ENCODE measurements around the gene FEM1C. TPM values are rescaled to one million over a fixed set of nuclear protein-coding genes. Genes with fewer than 3 reads are reported as not detected.
"Not testable (repeated sequence)": the region's sequence is repeated elsewhere in the genome, so short reads cannot be mapped to it uniquely, and the experiment has no call there.

The FEM1C gene
- total and polyA plus RNA-seq, 10 of the 15 experiments (the other 5 are each of a cell fraction or from before 2014, with no cell fraction given), result 1.9 to 15.6 (median 8.0) TPM

- TF ChIP-seq SPI1 (IDR thresholded peaks at IDR 0.05; ENCODE audit: borderline replicate concordance, insufficient read depth, low read depth, low read length) (peak; percentile 12; the same call in 1 of the 2 replicates), IRF3 (IDR thresholded peaks at IDR 0.05) (no peak)
- Histone ChIP-seq H3K9ac (ENCODE audit: control insufficient read depth, insufficient read depth, low read length) (no peak overlapping the region), H3K79me2 (ENCODE audit: control insufficient read depth, insufficient read depth, low read length) (no peaks in the 10 kb centered on the region), H3K9me3 (replicated peaks; ENCODE audit: control insufficient read depth, insufficient read depth, low read length) (no peaks in the 10 kb centered on the region), H3K4me3 (no peak overlapping the region), H3K27ac (ENCODE audit: control insufficient read depth, insufficient read depth) (no peak overlapping the region), H2AFZ (ENCODE audit: control insufficient read depth, low read depth, low read length) (no peak overlapping the region), H3K36me3 (ENCODE audit: control insufficient read depth in 2 of 2, insufficient read depth in 2 of 2, low read length in 1 of 2) (no peaks in the 10 kb centered on the region), H3K4me1 (ENCODE audit: control insufficient read depth, insufficient read depth, low read length) (peaks cover 9% of the 10 kb centered on the region), H3K4me2 (ENCODE audit: control insufficient read depth, insufficient read depth) (no peak overlapping the region), H4K20me1 (ENCODE audit: control insufficient read depth, insufficient read depth) (no peaks in the 10 kb centered on the region), H3K27me3 (replicated peaks in 1 of 2; ENCODE audit: control insufficient read depth in 2 of 2, insufficient read depth in 2 of 2, low read length in 1 of 2) (no peaks in the 10 kb centered on the region)
- ChIA-PET CTCF (interaction anchor here (0.7 to 2.6 kb wide), 2 partner anchors 13 to 60 kb away, joined by 4 to 10 read pairs; no protein-coding TSS in a partner anchor), RAD21 (ENCODE audit: unreplicated experiment) (interaction anchor here (1.0 to 1.8 kb wide), 5 partner anchors 14 to 106 kb away, joined by 3 to 5 read pairs (median 3); partner anchors contain the start of gene FEM1C), SMC1A (ENCODE audit: uncharacterized antibody, unreplicated experiment) (interaction anchor here (1.1 to 3.3 kb wide), 6 partner anchors 10 to 101 kb away, joined by 4 to 11 read pairs (median 5); no protein-coding TSS in a partner anchor), POLR2A (interaction anchor here (0.6 kb wide), 1 partner anchor 121 kb away, joined by 3 read pairs; the partner anchor contains the start of gene TICAM2)
- DNase-seq (ENCODE audit: low read depth, low spot score) (no peak), ATAC-seq (peak; percentile 48), FAIRE-seq (no peak)
- in situ Hi-C loops (cut with MboI), result no loop called here
- no TSS peak for BruUV-seq (replicated peaks)
- intact Hi-C loops (cut with micrococcal nuclease; ENCODE audit: unreplicated experiment), result no loop called here
Observed at GRCh38 chr5:115480900-115481299, 63.7 kb downstream of the FEM1C start.

GRCh38 chr5:115480271-115480670 lies 64.3 kb downstream of the FEM1C start:
- 26% methylated on average over 4 of the region's 4 CpGs for WGBS (ENCODE audit: insufficient coverage, insufficient replicate concordance, low lambda C conversion rate, missing lambda C conversion rate)
- no peak overlapping the region for H3K27ac ChIP-seq (ENCODE audit: control insufficient read depth, insufficient read depth)
- no peak for DNase-seq (ENCODE audit: low read depth, low spot score)
- no peaks in the 10 kb centered on the region for H3K9me3 ChIP-seq (replicated peaks; ENCODE audit: control insufficient read depth, insufficient read depth, low read length)
- H3K9ac ChIP-seq (ENCODE audit: control insufficient read depth, insufficient read depth, low read length), result no peak overlapping the region
- POLR2A ChIA-PET, result interaction anchor here (0.6 kb wide), 1 partner anchor 122 kb away, joined by 3 read pairs; the partner anchor contains the start of gene TICAM2
- SMC1A ChIA-PET (ENCODE audit: uncharacterized antibody, unreplicated experiment), result interaction anchor here (0.6 to 3.3 kb wide), 7 partner anchors 9 to 169 kb away, joined by 3 to 11 read pairs (median 5); no protein-coding TSS in a partner anchor
- CTCF ChIA-PET, result interaction anchor here (0.7 to 2.6 kb wide), 2 partner anchors 12 to 61 kb away, joined by 4 to 10 read pairs; no protein-coding TSS in a partner anchor
- H3K79me2 ChIP-seq (ENCODE audit: control insufficient read depth, insufficient read depth, low read length), result no peaks in the 10 kb centered on the region
- no peak overlapping the region for H2AFZ ChIP-seq (ENCODE audit: control insufficient read depth, low read depth, low read length)
- in situ Hi-C loops (cut with MboI) (no loop called here), intact Hi-C loops (cut with micrococcal nuclease; ENCODE audit: unreplicated experiment) (no loop called here)
- TF ChIP-seq SPI1 (IDR thresholded peaks at IDR 0.05; ENCODE audit: borderline replicate concordance, insufficient read depth, low read depth, low read length) (0 out of 2 replicates have a peak, but pooled peaks have one; percentile 34), NR2C1 (IDR thresholded peaks at IDR 0.05) (no peak), PAX5 (IDR thresholded peaks at IDR 0.05; ENCODE audit: borderline replicate concordance, low read depth, low read length) (peak; percentile 79; the same call in 1 of the 2 replicates)
- no peaks in the 10 kb centered on the region for H4K20me1 ChIP-seq (ENCODE audit: control insufficient read depth, insufficient read depth)
- RAD21 ChIA-PET (ENCODE audit: unreplicated experiment), result interaction anchor here (0.7 to 1.8 kb wide), 8 partner anchors 14 to 149 kb away, joined by 3 to 5 read pairs (median 3); partner anchors contain the start of gene FEM1C
- peaks cover 9% of the 10 kb centered on the region for H3K4me1 ChIP-seq (ENCODE audit: control insufficient read depth, insufficient read depth, low read length)
- H3K4me3 ChIP-seq, result no peak overlapping the region
- peak; percentile 75 for ATAC-seq
- no TSS peak for BruUV-seq (replicated peaks)
- no peaks in the 10 kb centered on the region for H3K27me3 ChIP-seq (replicated peaks in 1 of 2; ENCODE audit: control insufficient read depth in 2 of 2, insufficient read depth in 2 of 2, low read length in 1 of 2)
- FAIRE-seq, result peak; percentile 88
- H3K4me2 ChIP-seq (ENCODE audit: control insufficient read depth, insufficient read depth), result no peak overlapping the region
- no peaks in the 10 kb centered on the region for H3K36me3 ChIP-seq (ENCODE audit: control insufficient read depth in 2 of 2, insufficient read depth in 2 of 2, low read length in 1 of 2)

- not testable (repeated sequence) for FAIRE-seq; BruUV-seq (replicated peaks)
- RAD21 ChIA-PET (ENCODE audit: unreplicated experiment), result interaction anchor here (0.7 to 1.2 kb wide), 4 partner anchors 55 to 148 kb away, joined by 3 read pairs; no protein-coding TSS in a partner anchor
Observed at GRCh38 chr5:115479166-115479873, 65.3 kb downstream of the FEM1C start.

More at GRCh38 chr5:115479166-115479873, 65.3 kb downstream of the FEM1C start:
- 27% methylated on average over 2 of the region's 2 CpGs for WGBS (ENCODE audit: insufficient coverage, insufficient replicate concordance, low lambda C conversion rate, missing lambda C conversion rate)
- ChIA-PET CTCF (interaction anchor here (2.6 kb wide), 1 partner anchor 11 kb away, joined by 10 read pairs; no protein-coding TSS in a partner anchor), SMC1A (ENCODE audit: uncharacterized antibody, unreplicated experiment) (interaction anchor here (1.4 to 2.8 kb wide), 5 partner anchors 10 to 99 kb away, joined by 4 to 12 read pairs (median 5); no protein-coding TSS in a partner anchor)
- H3K4me1 ChIP-seq (ENCODE audit: control insufficient read depth, insufficient read depth, low read length); H3K79me2 ChIP-seq (ENCODE audit: control insufficient read depth, insufficient read depth, low read length); ATAC-seq; in situ Hi-C loops (cut with MboI); intact Hi-C loops (cut with micrococcal nuclease; ENCODE audit: unreplicated experiment); H3K9ac ChIP-seq (ENCODE audit: control insufficient read depth, insufficient read depth, low read length); H3K27ac ChIP-seq (ENCODE audit: control insufficient read depth, insufficient read depth); H3K36me3 ChIP-seq (ENCODE audit: control insufficient read depth in 2 of 2, insufficient read depth in 2 of 2, low read length in 1 of 2); H3K9me3 ChIP-seq (replicated peaks; ENCODE audit: control insufficient read depth, insufficient read depth, low read length); POLR2A ChIA-PET; H4K20me1 ChIP-seq (ENCODE audit: control insufficient read depth, insufficient read depth); H3K27me3 ChIP-seq (replicated peaks in 1 of 2; ENCODE audit: control insufficient read depth in 2 of 2, insufficient read depth in 2 of 2, low read length in 1 of 2); H2AFZ ChIP-seq (ENCODE audit: control insufficient read depth, low read depth, low read length); DNase-seq (ENCODE audit: low read depth, low spot score); H3K4me2 ChIP-seq (ENCODE audit: control insufficient read depth, insufficient read depth); H3K4me3 ChIP-seq: not testable (repeated sequence)

Measured in GM12878 (cell line).